Upper lobe of right lung (tissue), 1 donor: ENCODE data around the gene ANKRD37. TPM values are rescaled to one million over a fixed set of nuclear protein-coding genes. Genes with fewer than 3 reads are reported as not detected.

Experiments used
- ATAC-seq: fragments of 200-7000 bp; cut with Tn5 transposase; one replicate; pipeline ENCODE4 v1.9.1; 2020; ENCODE audit warnings: mild to moderate bottlenecking, moderate library complexity
- DNase-seq: peaks from one replicate; pipeline ENCODE4 v3.0.0-alpha.2; 2020
- H3K27ac ChIP-seq: fragments of 200-600 bp; one replicate; pipeline ENCODE4 v1.8.0; 2022
- H3K27me3 ChIP-seq: fragments of 200-600 bp; one replicate; pipeline ENCODE4 v1.8.0; 2022; ENCODE audit warnings: mild to moderate bottlenecking
- H3K36me3 ChIP-seq: fragments of 200-600 bp; one replicate; pipeline ENCODE4 v1.8.0; 2022
- H3K4me1 ChIP-seq: fragments of 200-600 bp; one replicate; pipeline ENCODE4 v1.8.0; 2022
- H3K4me3 ChIP-seq: fragments of 200-600 bp; one replicate; pipeline ENCODE4 v1.8.0; 2022; ENCODE audit warnings: mild to moderate bottlenecking
- H3K9me3 ChIP-seq: fragments of 200-600 bp; one replicate; pipeline ENCODE4 v1.8.0; 2022
- intact Hi-C: fragments of 100-400 bp; cut with DNase I; formaldehyde crosslinking; loops from one replicate; pipeline ENCODE4 v1.11.0; 2022
- total RNA-seq: library from RNA; stranded (reverse); fragmentation: NEBNext Ultra II Directional; extraction: Animal tissue kit (Norgen Biotek cat#: 25700); gene quantifications from one replicate; pipeline ENCODE4 v1.2.1, GENCODE V29; 2021
- TF ChIP-seq, protein P1 (sequence below): fragments of 200-600 bp; IDR thresholded peaks from one replicate; pipeline ENCODE4 v1.8.0; 2022; ENCODE audit warnings: antibody characterized with exemption
- donor health status: DM: no; HTN: yes; CAD: no; lungs with severe emphysema.

ANKRD37 gene
- total RNA-seq, 1 donor from 2014 or later = 7.7 TPM

GRCh38 chr4:185405296-185405999 is 8.8 kb downstream of the ANKRD37 start:
- Histone ChIP-seq H3K36me3 (peaks cover 67% of the 10 kb centered on the region), H3K4me1 (no peaks in the 10 kb centered on the region), H3K27me3 (no peaks in the 10 kb centered on the region), H3K9me3 (no peaks in the 10 kb centered on the region), H3K4me3 (no peak overlapping the region), H3K27ac (no peak overlapping the region)
- intact Hi-C loops = no loop called here
- DNase-seq = no peak
- TF ChIP-seq, protein P1, sequence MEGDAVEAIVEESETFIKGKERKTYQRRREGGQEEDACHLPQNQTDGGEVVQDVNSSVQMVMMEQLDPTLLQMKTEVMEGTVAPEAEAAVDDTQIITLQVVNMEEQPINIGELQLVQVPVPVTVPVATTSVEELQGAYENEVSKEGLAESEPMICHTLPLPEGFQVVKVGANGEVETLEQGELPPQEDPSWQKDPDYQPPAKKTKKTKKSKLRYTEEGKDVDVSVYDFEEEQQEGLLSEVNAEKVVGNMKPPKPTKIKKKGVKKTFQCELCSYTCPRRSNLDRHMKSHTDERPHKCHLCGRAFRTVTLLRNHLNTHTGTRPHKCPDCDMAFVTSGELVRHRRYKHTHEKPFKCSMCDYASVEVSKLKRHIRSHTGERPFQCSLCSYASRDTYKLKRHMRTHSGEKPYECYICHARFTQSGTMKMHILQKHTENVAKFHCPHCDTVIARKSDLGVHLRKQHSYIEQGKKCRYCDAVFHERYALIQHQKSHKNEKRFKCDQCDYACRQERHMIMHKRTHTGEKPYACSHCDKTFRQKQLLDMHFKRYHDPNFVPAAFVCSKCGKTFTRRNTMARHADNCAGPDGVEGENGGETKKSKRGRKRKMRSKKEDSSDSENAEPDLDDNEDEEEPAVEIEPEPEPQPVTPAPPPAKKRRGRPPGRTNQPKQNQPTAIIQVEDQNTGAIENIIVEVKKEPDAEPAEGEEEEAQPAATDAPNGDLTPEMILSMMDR = no peak
- no peak for ATAC-seq

- ATAC-seq = no peak
- no peak overlapping the region for H3K4me3 ChIP-seq
- intact Hi-C loops = no loop called here
- no peaks in the 10 kb centered on the region for H3K9me3 ChIP-seq
- no peaks in the 10 kb centered on the region for H3K4me1 ChIP-seq
- TF ChIP-seq, protein P1 = no peak
- DNase-seq = no peak
- H3K27me3 ChIP-seq = no peaks in the 10 kb centered on the region
- no peak overlapping the region for H3K27ac ChIP-seq
- peaks cover 52% of the 10 kb centered on the region for H3K36me3 ChIP-seq
Observed at GRCh38 chr4:185408432-185408831, 11.8 kb downstream of the ANKRD37 start.

DNA sequence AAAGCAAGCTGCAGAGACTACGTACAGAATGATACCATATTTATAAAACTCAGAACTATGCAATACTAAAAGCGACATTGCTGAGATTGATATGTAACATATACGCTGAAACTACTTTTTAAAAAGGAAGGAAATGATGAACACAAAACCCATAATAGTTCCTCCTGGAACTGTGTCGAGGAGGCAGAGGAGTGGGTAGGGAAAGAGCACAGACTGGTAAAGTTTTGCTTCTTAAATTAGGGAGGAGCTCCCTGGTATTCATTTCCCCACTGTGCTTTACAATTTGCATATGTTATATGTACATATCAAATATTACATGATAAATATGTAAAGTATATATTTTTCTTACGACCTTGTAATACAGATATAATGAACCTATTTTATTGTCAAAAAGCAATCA is 15.2 kb downstream of the ANKRD37 start:
- Histone ChIP-seq H3K36me3 (peaks cover 68% of the 10 kb centered on the region), H3K4me3 (no peak overlapping the region), H3K9me3 (no peaks in the 10 kb centered on the region), H3K4me1 (no peaks in the 10 kb centered on the region), H3K27ac (no peak overlapping the region), H3K27me3 (no peaks in the 10 kb centered on the region)
- TF ChIP-seq, protein P1 = no peak
- ATAC-seq (peak; percentile 36), DNase-seq (no peak)
- intact Hi-C loops = no loop called here

GRCh38 chr4:185412412-185412811 is 15.8 kb downstream of the ANKRD37 start:
- Histone ChIP-seq H3K27me3 (no peaks in the 10 kb centered on the region), H3K4me1 (no peaks in the 10 kb centered on the region), H3K36me3 (peaks cover 73% of the 10 kb centered on the region), H3K4me3 (no peak overlapping the region), H3K27ac (no peak overlapping the region), H3K9me3 (no peaks in the 10 kb centered on the region)
- TF ChIP-seq, protein P1 = no peak
- intact Hi-C loops = no loop called here
- ATAC-seq (no peak), DNase-seq (no peak)

DNA sequence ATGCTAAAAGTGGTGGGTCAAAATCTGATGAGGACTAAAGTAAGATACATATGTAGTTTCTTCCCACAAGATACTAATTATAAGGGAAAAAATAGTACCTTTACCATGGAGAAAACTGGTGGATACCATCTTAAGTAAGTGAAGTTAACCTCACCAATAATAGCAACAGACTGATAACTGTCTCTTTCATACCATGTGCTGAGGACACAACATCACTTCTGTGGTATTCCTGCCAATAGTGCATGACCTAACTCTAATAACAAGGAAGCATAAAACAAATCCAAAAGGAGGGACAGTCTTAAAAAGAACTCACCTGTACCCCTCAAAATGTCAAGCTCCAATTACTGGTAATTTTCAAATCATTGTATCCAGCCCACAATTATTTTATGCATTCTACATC is 20.3 kb downstream of the ANKRD37 start:
- Histone ChIP-seq H3K27me3 (no peaks in the 10 kb centered on the region), H3K27ac (no peak overlapping the region), H3K9me3 (no peaks in the 10 kb centered on the region), H3K4me3 (no peak overlapping the region), H3K36me3 (peaks cover 76% of the 10 kb centered on the region), H3K4me1 (peaks cover 6% of the 10 kb centered on the region)
- ATAC-seq = no peak
- intact Hi-C loops = no loop called here
- DNase-seq = no peak
- TF ChIP-seq, protein P1 = no peak
